GM21717 (cell line): ENCODE results near the gene DCAF7.

Experiments
- ATAC-seq: cut with Tn5 transposase; IDR thresholded peaks from one replicate; pipeline ENCODE4 v1.9.1; 2021; ENCODE audit warnings: mild to moderate bottlenecking, moderate library complexity; ENCODE audit not compliant: unreplicated experiment

DCAF7 gene

GRCh38 chr17:63543822-63544420, 6.4 kb upstream of the DCAF7 start:
- no peak for ATAC-seq

DNA sequence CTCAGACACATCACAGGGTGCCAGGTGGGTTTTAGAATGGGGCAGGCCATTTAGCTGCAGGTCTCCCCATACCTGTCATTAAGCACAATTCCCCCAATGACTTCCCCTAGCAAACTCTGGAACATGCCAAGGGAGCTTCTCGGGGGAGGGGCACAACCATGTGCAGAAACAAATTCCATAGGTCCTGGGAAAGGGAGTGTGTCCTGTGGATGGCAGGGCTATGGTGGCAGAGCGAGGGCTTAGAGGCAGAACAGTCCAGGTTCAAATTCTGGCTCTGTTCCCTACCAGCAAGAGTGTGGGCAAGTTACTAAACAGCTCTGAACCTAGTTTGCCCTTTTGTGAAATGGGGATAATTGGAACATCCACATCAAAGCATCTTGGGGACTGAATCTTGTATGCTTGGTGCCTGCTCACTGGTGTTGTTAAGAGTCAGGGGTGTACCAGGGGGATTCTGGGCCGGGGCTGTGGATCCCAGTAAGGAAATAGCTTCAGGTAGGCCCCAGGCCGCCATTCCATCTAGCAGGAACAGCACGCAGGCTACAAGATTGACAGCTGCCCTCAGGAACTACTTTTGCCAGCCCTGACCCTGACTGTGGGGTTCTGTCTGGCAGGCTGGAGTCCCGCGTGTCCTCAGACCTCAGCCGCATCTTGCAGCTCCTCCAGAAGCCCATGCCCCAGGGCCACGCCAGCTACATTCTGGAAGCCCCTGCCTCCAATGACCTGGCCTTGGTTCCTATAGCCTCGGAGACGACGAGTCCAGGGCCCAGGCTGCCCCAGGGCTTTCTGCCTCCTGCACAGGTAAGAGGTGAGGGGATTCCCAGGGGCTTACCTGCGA, 5.6 kb upstream of the DCAF7 start:
- ATAC-seq: no peak

- ATAC-seq: no peak
These were observed 3.8 kb upstream of the DCAF7 start for GRCh38 chr17:63546308-63547082.

- ATAC-seq: no peak
These were observed 3.2 kb upstream of the DCAF7 start for GRCh38 chr17:63547083-63547523.

DNA sequence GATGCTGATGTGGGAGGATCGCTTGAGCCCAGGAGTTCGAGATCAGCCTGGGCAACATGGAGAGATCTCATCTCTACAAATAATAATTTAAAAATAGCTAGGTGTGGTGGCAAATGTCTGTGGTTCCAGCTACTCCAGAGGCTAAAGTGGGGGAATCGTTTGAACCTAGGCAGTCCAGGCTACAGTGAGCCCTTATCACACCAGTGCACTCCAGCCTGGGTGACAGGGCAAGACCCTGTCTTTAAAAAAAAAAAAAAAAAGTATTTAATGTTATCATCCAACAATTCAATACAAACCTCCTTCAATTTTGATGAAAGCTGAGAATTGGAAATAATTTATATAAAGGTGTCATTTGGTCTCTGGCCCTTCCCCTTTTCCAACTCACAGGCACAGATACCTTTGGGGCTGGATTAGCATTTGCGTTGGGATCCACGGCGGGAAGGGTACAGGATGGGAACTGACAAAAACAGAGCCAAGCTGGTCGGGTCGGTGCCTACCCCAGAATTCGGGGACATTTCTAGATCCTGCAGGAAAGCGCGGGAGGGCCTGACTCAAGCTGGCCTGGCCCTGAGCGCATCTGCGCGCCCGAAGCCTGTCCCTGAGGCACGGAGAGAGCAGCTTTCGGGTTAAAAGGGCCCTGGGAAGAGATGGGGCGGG, 860 bp upstream of the DCAF7 start:
- peak; percentile 29 for ATAC-seq

DNA sequence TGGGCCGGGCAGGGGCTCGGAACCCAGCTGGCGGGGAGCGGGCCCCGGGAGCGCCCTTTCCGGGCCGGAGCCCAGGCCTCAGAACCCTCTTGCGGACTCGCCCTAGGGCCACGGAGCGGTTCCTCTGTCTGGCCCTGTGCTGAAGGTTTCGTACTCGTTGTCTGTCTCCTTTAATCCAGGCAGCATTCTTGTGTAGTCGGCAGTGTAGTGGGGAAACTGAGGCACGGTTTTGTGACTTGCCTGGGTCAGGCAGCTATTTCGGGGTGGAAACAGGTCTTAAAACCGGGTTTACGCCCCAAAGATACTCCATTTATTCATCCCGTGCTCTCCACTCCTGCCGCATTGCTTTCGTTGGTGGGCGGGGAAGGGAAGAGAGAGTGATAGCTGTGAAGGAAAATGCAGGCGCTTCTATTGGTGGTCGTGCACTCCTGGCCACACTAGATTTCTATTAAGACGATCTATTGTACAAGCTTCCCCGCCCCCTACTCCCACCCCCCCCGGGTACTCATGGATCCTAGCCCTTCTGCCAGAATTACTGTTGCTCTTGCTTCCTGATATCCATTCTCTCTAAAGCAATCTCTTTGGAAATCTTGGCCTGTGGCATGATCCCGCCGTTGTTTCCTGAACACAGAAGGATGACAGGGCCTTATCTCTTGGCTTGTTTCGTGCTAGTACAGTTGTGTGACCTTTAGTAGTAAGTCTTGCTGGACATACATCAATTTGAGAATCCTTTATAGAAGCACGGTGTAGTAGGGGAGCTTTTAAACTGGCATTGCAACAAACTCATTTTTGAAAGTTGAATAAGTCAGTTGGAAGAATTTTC, 751 bp downstream of the DCAF7 start:
- peak; percentile 11 for ATAC-seq

GRCh38 chr17:63552211-63552610, 1.9 kb downstream of the DCAF7 start:
- ATAC-seq: no peak

- ATAC-seq: no peak
These were observed 5.4 kb downstream of the DCAF7 start for GRCh38 chr17:63555500-63556156.

DNA sequence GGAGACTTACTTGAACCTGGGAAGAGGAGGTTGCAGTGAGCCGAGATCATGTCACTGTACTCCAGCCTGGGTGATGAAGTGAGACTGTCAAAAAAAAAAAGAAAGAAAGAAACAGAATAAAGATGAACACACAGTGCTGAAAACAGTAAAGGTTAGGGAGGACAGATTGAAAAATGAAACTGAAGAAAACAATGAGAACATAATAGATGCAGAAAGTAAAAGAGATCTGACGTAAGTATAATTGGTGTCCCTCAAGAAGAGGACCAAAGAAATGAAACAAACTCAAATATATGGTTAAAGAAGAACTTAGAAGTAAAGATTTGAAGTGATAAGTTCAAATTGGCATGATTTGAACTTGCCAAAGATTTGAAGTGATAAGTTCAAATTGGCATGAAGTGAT, 7.1 kb downstream of the DCAF7 start:
- no peak for ATAC-seq

DNA sequence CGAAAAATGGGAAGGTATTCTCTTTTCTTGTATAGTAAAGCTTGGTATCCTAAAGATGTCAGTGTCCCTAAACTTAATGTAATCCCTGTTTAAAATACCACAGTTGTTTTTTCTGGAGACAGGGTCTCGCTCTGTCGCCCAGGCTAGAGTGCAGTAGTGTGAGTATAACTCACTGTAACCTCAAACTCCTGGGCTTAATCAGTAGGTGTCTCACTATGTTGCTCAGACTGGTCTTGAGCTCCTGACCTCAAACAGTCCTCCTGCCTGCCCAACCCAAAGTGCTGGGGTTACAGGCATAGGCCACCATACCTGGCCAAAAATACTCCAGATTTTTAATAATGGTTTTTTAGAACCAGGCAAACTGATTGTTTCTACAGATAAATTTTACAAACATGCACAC, 8.2 kb downstream of the DCAF7 start:
- no peak for ATAC-seq

- ATAC-seq: no peak
These were observed 11.5 kb downstream of the DCAF7 start for GRCh38 chr17:63561819-63562218.

DNA sequence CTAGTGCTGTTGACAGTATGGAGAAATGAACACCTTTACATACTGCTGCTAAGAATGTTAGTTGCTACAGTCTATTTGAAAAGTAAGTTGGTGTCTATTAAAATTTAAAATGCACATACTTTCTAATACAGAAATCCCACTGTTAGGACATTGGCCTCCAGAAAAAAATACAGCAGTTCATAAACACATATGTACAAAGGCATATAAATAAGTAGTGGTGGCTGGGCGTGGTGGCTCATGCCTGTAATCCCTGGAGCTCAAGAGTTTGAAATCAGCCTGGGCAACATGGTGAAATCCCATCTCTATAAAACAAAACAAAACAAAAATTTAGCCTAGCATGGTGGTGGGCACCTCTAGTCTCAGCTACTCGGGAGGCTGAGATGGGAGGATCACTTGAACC, 13.1 kb downstream of the DCAF7 start:
- no peak for ATAC-seq

DNA sequence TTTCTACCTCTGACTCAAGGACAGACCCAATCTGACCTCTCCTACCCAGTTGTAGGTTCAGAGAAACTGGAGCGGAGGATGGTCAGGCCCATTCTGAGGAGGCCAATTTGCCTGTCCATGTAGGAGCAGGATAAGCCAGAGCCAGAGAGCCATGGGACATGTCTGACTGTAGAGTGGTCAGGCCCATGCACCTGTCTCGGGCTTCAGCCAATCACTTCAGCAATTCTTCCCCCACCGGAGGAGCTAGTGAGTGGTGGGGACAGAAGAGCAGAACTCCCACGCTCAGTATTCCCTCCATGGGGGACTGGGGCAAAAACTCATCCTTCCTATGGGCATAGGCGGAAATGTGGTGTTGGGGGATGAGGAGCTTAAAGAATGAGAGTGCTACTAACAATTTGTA, 14.3 kb downstream of the DCAF7 start:
- no peak for ATAC-seq

DNA sequence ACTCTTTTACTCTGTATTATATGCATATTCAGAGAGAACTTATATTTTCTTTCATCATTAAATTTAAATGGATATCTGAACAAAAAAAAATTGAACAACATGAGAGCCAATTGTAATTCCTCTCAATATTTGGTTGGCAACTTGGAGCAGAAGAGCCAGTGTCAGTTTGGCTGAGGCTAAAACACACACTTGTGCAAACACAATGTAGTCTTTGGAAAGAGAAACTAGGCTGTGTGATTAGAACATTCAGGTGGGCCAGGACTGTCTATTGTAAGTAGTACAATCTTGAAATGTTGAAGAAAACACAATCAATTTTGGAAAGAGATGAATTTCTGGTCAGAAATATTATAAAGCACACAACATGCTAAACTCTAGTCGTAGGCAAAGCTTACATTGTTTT, 17.0 kb downstream of the DCAF7 start:
- ATAC-seq: no peak

- no peak for ATAC-seq
These were observed 18.3 kb downstream of the DCAF7 start for GRCh38 chr17:63568563-63568962.

DNA sequence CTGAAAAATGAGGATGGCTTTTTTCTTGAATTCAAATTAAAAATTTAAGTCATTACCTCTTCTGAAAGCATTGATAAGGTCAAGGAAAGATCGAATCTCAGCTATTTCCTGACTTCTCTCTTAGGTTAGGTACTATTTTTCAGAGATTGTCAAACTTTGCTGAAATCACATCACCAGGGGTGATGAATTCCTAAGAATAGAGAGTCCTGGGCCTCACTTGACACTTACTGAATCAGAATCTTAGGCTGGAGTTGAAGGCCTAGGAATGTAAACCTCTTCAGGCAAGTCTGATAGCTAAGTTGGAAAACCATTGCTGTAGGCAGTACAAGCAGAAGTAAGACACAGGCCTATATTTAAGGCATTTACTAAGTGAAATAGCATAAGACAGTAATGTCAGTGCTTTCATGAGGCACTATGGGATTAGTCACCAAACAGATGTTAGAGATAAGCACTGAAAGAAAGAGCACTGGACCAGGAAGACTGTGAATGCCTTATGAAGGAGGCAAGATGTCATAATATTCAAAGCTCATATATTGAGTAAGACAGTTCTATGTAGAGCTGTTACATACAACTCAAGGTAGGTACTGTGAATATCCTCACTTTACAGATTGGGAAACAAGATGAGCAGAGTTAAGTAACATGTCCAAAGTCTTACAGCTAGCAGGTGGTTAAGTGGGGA, 21.5 kb downstream of the DCAF7 start:
- ATAC-seq: no peak

DNA sequence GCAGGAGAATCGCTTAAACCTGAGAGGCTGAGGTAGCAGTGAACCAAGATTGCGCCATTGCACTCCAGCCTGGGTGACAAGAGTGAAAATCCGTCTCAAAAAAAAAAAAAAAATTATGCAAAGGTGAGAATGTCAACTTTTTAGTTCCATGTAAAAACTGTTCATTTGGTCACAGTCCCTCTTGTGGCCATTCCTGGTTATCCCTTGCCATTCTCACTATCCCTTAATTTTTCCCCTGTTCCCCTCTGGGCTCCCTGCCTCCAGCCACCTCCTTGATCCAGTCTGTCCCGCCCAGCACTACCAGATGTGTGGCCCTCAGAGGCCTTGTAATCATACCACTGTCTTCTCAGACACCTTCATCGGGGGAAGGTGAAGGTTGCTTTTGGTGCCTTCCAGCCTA, 23.4 kb downstream of the DCAF7 start:
- ATAC-seq: no peak

DNA sequence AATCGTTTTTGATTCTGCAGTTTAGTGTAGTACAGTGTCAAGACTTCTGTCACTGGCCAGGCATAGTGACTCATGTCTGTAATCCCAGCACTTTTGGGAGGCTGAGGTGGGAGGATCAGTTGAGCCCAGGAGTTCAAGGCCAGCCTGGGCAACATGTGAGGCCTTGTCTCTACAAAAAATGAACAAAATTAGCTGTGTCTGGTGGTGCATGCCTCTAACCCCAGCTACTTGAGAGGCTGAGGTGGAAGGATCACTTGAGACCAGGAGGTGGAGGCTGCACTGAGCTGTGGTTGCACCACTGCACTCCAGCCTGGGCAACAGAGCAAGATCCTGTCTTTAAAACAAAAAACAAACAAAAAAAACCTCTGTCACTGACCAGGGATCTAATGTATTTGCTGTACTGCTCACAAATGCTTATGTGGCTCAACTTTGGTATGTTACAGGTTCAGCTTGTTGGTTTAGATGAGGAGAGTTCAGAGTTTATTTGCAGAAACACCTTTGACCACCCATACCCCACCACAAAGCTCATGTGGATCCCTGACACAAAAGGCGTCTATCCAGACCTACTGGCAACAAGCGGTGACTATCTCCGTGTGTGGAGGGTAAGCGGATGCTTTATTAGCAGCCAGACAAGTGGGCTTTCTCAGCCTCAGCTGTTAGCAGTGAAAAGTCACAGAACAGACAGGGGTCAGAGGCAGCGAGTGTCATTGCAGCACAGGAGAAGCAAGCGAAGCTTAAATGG, 27.9 kb downstream of the DCAF7 start:
- ATAC-seq: no peak

GRCh38 chr17:63578769-63579111, 28.5 kb downstream of the DCAF7 start:
- no peak for ATAC-seq
